H1 (cell line): ENCODE measurements around the gene MNAT1. TPM values are rescaled to one million over a fixed set of nuclear protein-coding genes. Genes with fewer than 3 reads are reported as not detected.

Source experiments
- CTCF ChIA-PET: fragments of 300-600 bp; sonication (Branson Sonifier 250); formaldehyde crosslinking; loops from one replicate; lab custom pipeline; 2021; ENCODE audit not compliant: partially characterized antibody; lab: Charles Lee
- POLR2A ChIA-PET: fragments of 300-600 bp; sonication (Branson Sonifier 250); formaldehyde crosslinking; loops from one replicate; lab custom pipeline; 2021; ENCODE audit warnings: inconsistent platforms; ENCODE audit not compliant: partially characterized antibody; lab: Charles Lee
- DNase-seq, 2 experiments: peaks; one replicate each; pipeline versions ENCODE4 v3.0.0 to v3.0.0-alpha.2; 2010 to 2022; ENCODE audit warnings: low spot score in 2 of 2, low read depth in 1 of 2, mixed read lengths in 1 of 2
- FAIRE-seq: peaks from 2 replicates; lab custom pipeline; 2011; peaks lifted over from hg19 to GRCh38; lab: Jason Lieb, UNC
- H2AFZ ChIP-seq: 2 replicates; pipeline ENCODE4 v1.8.1; 2012; ENCODE audit warnings: low read length, inconsistent platforms
- H2AK5ac ChIP-seq: 2 replicates; pipeline ENCODE4 v1.6.1; 2013; ENCODE audit warnings: low read depth, low read length
- H2BK120ac ChIP-seq: replicated peaks from 2 replicates; pipeline ENCODE3; 2013; ENCODE audit warnings: low read depth, low read length, inconsistent platforms
- H2BK12ac ChIP-seq: 2 replicates; pipeline ENCODE4 v1.6.1; 2013; ENCODE audit warnings: low read depth, low read length
- H2BK15ac ChIP-seq: 2 replicates; pipeline ENCODE4 v1.6.1; 2013; ENCODE audit warnings: low read length
- H2BK20ac ChIP-seq: 2 replicates; pipeline ENCODE4 v1.6.1; 2013; ENCODE audit warnings: low read length
- H2BK5ac ChIP-seq: 2 replicates; pipeline ENCODE4 v1.6.1; 2013; ENCODE audit warnings: low read depth, low read length
- H3K14ac ChIP-seq: 2 replicates; pipeline ENCODE4 v1.6.1; 2013; ENCODE audit warnings: inconsistent platforms; ENCODE audit not compliant: insufficient read length
- H3K18ac ChIP-seq: 2 replicates; pipeline ENCODE4 v1.6.1; 2013; ENCODE audit warnings: low read length; ENCODE audit errors: extremely low read depth
- H3K23ac ChIP-seq: 2 replicates; pipeline ENCODE4 v1.6.1; 2013; ENCODE audit warnings: inconsistent platforms; ENCODE audit not compliant: insufficient read length
- H3K23me2 ChIP-seq: 2 replicates; pipeline ENCODE4 v1.6.1; 2013; ENCODE audit warnings: low read depth, low read length
- H3K27ac ChIP-seq: 2 replicates; pipeline ENCODE4 v1.6.1; 2011; ENCODE audit warnings: low read depth, low read length, inconsistent platforms
- H3K27me3 ChIP-seq, 4 experiments: replicated peaks in 1 of 4; 1 replicate in 1 of 4; 2 replicates in 3 of 4; pipeline versions ENCODE4 v1.6.1 to v1.8.1; 2011 to 2013; ENCODE audit warnings: low read length in 3 of 4, mild to moderate bottlenecking in 3 of 4, inconsistent platforms in 2 of 4, mixed read lengths in 2 of 4, moderate library complexity in 1 of 4; ENCODE audit not compliant: control insufficient read depth in 3 of 4, insufficient read depth in 3 of 4; ENCODE audit errors: extremely low read depth in 1 of 4
- H3K36me3 ChIP-seq, 4 experiments: 2 replicates each; pipeline versions ENCODE4 v1.6.1 to v1.8.1; 2011 to 2013; ENCODE audit warnings: mild to moderate bottlenecking in 4 of 4, low read length in 3 of 4, moderate library complexity in 2 of 4, control low read depth in 1 of 4, inconsistent platforms in 1 of 4; ENCODE audit not compliant: insufficient read depth in 4 of 4, control insufficient read depth in 2 of 4
- H3K4ac ChIP-seq: replicated peaks from 2 replicates; pipeline ENCODE3; 2013; ENCODE audit warnings: low read length, low read depth, mixed read lengths, inconsistent platforms; ENCODE audit not compliant: insufficient read length
- H3K4me1 ChIP-seq, 4 experiments: replicated peaks in 1 of 4; 1 replicate in 1 of 4; 2 replicates in 3 of 4; pipeline versions ENCODE4 v1.6.1 to v1.8.1; 2011 to 2013; ENCODE audit warnings: low read length in 3 of 4, inconsistent platforms in 2 of 4, mixed read lengths in 1 of 4; ENCODE audit not compliant: insufficient read depth in 4 of 4, control insufficient read depth in 3 of 4
- H3K4me2 ChIP-seq, 2 experiments: 2 replicates each; pipeline versions ENCODE4 v1.6.1 to v1.8.1; 2011 to 2013; ENCODE audit warnings: low read depth in 2 of 2, low read length in 2 of 2, control low read depth in 1 of 2, inconsistent platforms in 1 of 2, mild to moderate bottlenecking in 1 of 2; ENCODE audit not compliant: insufficient read depth in 1 of 2
- H3K4me3 ChIP-seq, 4 experiments: fragments of 200-600, 300-600 bp in 1 of 4; sonication (generic), shearing (Covaris generic), sonication (Bioruptor Twin) in 1 of 4; 2 replicates each; pipeline versions ENCODE4 v1.5.1 to v1.8.1; 2011 to 2016; ENCODE audit warnings: low read length in 4 of 4, low read depth in 3 of 4, control low read depth in 2 of 4, inconsistent platforms in 2 of 4, mild to moderate bottlenecking in 2 of 4, mixed read lengths in 1 of 4, moderate library complexity in 1 of 4; ENCODE audit not compliant: insufficient read depth in 2 of 4; ENCODE audit errors: extremely low read depth in 1 of 4
- H3K56ac ChIP-seq: replicated peaks from 2 replicates; pipeline ENCODE3; 2013; ENCODE audit warnings: low read depth, mild to moderate bottlenecking, mixed read lengths, low read length, inconsistent platforms; ENCODE audit not compliant: insufficient read length
- H3K79me1 ChIP-seq: 2 replicates; pipeline ENCODE4 v1.6.1; 2013; ENCODE audit warnings: low read depth, low read length, control low read depth
- H3K79me2 ChIP-seq, 2 experiments: 2 replicates each; pipeline versions ENCODE4 v1.6.1 to v1.8.1; 2012 to 2013; ENCODE audit warnings: low read length in 2 of 2, mild to moderate bottlenecking in 2 of 2, inconsistent platforms in 1 of 2; ENCODE audit not compliant: insufficient read depth in 2 of 2, control insufficient read depth in 1 of 2
- H3K9ac ChIP-seq, 4 experiments: replicated peaks in 1 of 4; 1 replicate in 1 of 4; 2 replicates in 3 of 4; pipeline versions ENCODE4 v1.6.1 to v1.8.1; 2011 to 2013; ENCODE audit warnings: low read depth in 3 of 4, low read length in 3 of 4, control low read depth in 2 of 4, mild to moderate bottlenecking in 2 of 4, moderate library complexity in 2 of 4, inconsistent platforms in 1 of 4; ENCODE audit errors: extremely low read depth in 1 of 4
- H3K9me3 ChIP-seq, 2 experiments: 2 replicates each; pipeline versions ENCODE4 v1.6.1 to v1.8.1; 2012 to 2013; ENCODE audit warnings: mild to moderate bottlenecking in 2 of 2, moderate library complexity in 2 of 2, control low read depth in 1 of 2, inconsistent platforms in 1 of 2, low read depth in 1 of 2, low read length in 1 of 2, mixed read lengths in 1 of 2; ENCODE audit not compliant: insufficient read depth in 2 of 2
- H4K20me1 ChIP-seq, 2 experiments: replicated peaks in 1 of 2; 2 replicates each; pipeline versions ENCODE3 to v1.8.1; 2011 to 2013; ENCODE audit warnings: inconsistent platforms in 2 of 2, low read length in 2 of 2, mild to moderate bottlenecking in 1 of 2; ENCODE audit not compliant: insufficient read depth in 2 of 2, control insufficient read depth in 1 of 2
- H4K5ac ChIP-seq: 2 replicates; pipeline ENCODE4 v1.6.1; 2013; ENCODE audit warnings: low read length, low read depth, mixed read lengths, inconsistent platforms; ENCODE audit not compliant: insufficient read length
- H4K8ac ChIP-seq: 2 replicates; pipeline ENCODE4 v1.8.0; 2013; ENCODE audit warnings: mild to moderate bottlenecking, moderate library complexity, low read length, inconsistent platforms; ENCODE audit not compliant: insufficient read depth; ENCODE audit errors: extremely low read depth
- H4K91ac ChIP-seq: replicated peaks from 2 replicates; pipeline ENCODE3; 2013; ENCODE audit warnings: low read length, mixed read lengths, inconsistent platforms; ENCODE audit not compliant: insufficient read length
- BRCA1 ChIP-seq: IDR thresholded peaks from 2 replicates; pipeline ENCODE4 v1.6.1; 2012; ENCODE audit warnings: low read depth, low read length, improper control_type of control experiment
- CBX8 ChIP-seq: fragments of 300-800, 300-1000 bp; sonication (generic); IDR thresholded peaks from 2 replicates; pipeline ENCODE4 v1.7.1; 2016; ENCODE audit warnings: low read depth, low read length, borderline replicate concordance
- CEBPB ChIP-seq: IDR thresholded peaks from 2 replicates; pipeline ENCODE4 v1.6.1; 2012; ENCODE audit warnings: low read depth, low read length
- EGR1 ChIP-seq: IDR thresholded peaks from 2 replicates; pipeline ENCODE4 v1.6.1; 2011; ENCODE audit warnings: low read depth, low read length, borderline replicate concordance
- FOSL1 ChIP-seq: IDR thresholded peaks from 2 replicates; pipeline ENCODE4 v1.6.1; 2011; ENCODE audit warnings: mild to moderate bottlenecking, low read depth, low read length, moderate library complexity; ENCODE audit not compliant: insufficient read depth
- GTF2F1 ChIP-seq: IDR thresholded peaks from 2 replicates; pipeline ENCODE4 v1.6.1; 2012; ENCODE audit warnings: low read depth, low read length, improper control_type of control experiment, borderline replicate concordance
- KDM4A ChIP-seq: IDR thresholded peaks from one replicate; pipeline ENCODE4 v1.7.1; 2012; ENCODE audit warnings: low read depth, mild to moderate bottlenecking, moderate library complexity, low read length, inconsistent platforms; ENCODE audit not compliant: severe bottlenecking
- NANOG ChIP-seq: IDR thresholded peaks from 2 replicates; pipeline ENCODE4 v1.6.1; 2011; ENCODE audit warnings: low read length, low read depth, mild to moderate bottlenecking, inconsistent platforms; ENCODE audit not compliant: insufficient read depth, poor library complexity, severe bottlenecking
- POLR2AphosphoS5 ChIP-seq: IDR thresholded peaks from 2 replicates; pipeline ENCODE4 v1.6.1; 2011; ENCODE audit warnings: low read depth, low read length
- SUZ12 ChIP-seq: fragments of 200-600 bp; sonication (generic); IDR thresholded peaks from 2 replicates; pipeline ENCODE4 v1.6.1; 2012; ENCODE audit warnings: mild to moderate bottlenecking, inconsistent platforms, low read length, moderate library complexity, mixed read lengths
- TBP ChIP-seq: IDR thresholded peaks from 2 replicates; pipeline ENCODE4 v1.6.1; 2011; ENCODE audit warnings: low read depth, low read length, improper control_type of control experiment
- TCF12 ChIP-seq: IDR thresholded peaks from 2 replicates; pipeline ENCODE4 v1.6.1; 2011; ENCODE audit warnings: low read depth, mild to moderate bottlenecking, low read length
- TEAD4 ChIP-seq: IDR thresholded peaks from 2 replicates; pipeline ENCODE4 v1.6.1; 2012; ENCODE audit warnings: low read depth, low read length, inconsistent platforms, mixed read lengths
- USF2 ChIP-seq: IDR thresholded peaks from 2 replicates; pipeline ENCODE4 v1.6.1; 2011; ENCODE audit warnings: low read length, improper control_type of control experiment
- WGBS, 2 experiments: shearing (Covaris generic) in 1 of 2; methylation state at CpG; one replicate each; pipeline versions ENCODE4 v1.1.6 to v1.1.7; 2013 to 2015; ENCODE audit warnings: low lambda C conversion rate in 2 of 2, mixed read lengths in 2 of 2, inconsistent platforms in 1 of 2, low coverage in 1 of 2, missing lambda C conversion rate in 1 of 2; ENCODE audit not compliant: insufficient replicate concordance in 2 of 2, insufficient coverage in 1 of 2, insufficient read length in 1 of 2; ENCODE audit errors: extremely low coverage in 1 of 2, missing lambda C conversion rate in 1 of 2; 5-methylcytosine and 5-hydroxymethylcytosine counted together
- polyA plus RNA-seq, 7 experiments: library from polyadenylated mRNA; depleted of rRNA in 3 of 7; stranded (reverse) in 5 of 7; unstranded in 2 of 7; fragments of >200 nt in 5 of 7; fragments of 200-250 nt in 2 of 7; gene quantifications; 1 replicate in 5 of 7; 2 replicates in 1 of 7; 4 replicates in 1 of 7; pipeline versions ENCODE4 v1.2.1 to v1.2.3, GENCODE V29; 2011 to 2013; ENCODE audit warnings: missing spikeins in 2 of 7, mixed read lengths in 2 of 7
- total RNA-seq: library from RNA; stranded (reverse); fragmentation: NEBNext Ultra II Directional; extraction: Animal tissue kit (Norgen Biotek cat#: 25700); gene quantifications from 2 replicates; pipeline ENCODE4 v1.2.1, GENCODE V29; 2021

MNAT1 gene
- total and polyA plus RNA-seq, 2 of the 8 experiments (the other 6 are each of a cell fraction or from before 2014, with no cell fraction given): 34.7 to 52.1 TPM

- POLR2A ChIA-PET: no interaction called here
- Histone ChIP-seq H3K4me1 (no peaks in the 10 kb centered on the region), H3K27me3 (no peaks in the 10 kb centered on the region), H3K23me2 (no peaks in the 10 kb centered on the region), H3K4me2 (no peak overlapping the region), H2BK120ac (no peak overlapping the region), H3K14ac (no peak overlapping the region), H3K79me2 (no peaks in the 10 kb centered on the region), H2BK12ac (no peak overlapping the region), H2BK5ac (no peak overlapping the region), H2AFZ (no peak overlapping the region), H3K18ac (no peak overlapping the region), H3K23ac (no peak overlapping the region), H4K20me1 (no peaks in the 10 kb centered on the region), H4K8ac (no peak overlapping the region), H4K91ac (no peak overlapping the region), H3K56ac (no peak overlapping the region), H3K9ac (no peak overlapping the region), H3K27ac (no peak overlapping the region), H2BK15ac (no peak overlapping the region), H3K36me3 (peaks cover 0 to 4% (median 0%) of the 10 kb centered on the region in 4 experiments; a peak in 2 of 8 replicates), H2BK20ac (no peak overlapping the region), H3K9me3 (no peaks in the 10 kb centered on the region), H4K5ac (no peak overlapping the region), H3K4ac (no peak overlapping the region), H3K79me1 (no peaks in the 10 kb centered on the region), H2AK5ac (no peak overlapping the region), H3K4me3 (no peak overlapping the region)
- no peak for DNase-seq
- no peak for FAIRE-seq
- CTCF ChIA-PET: interaction anchor here (0.9 kb wide), 1 partner anchor 195 kb away, joined by 3 read pairs; no protein-coding TSS in a partner anchor
- 93% methylated on average over 4 of the region's 4 CpGs; no CpG with 5 or more reads in 1 of the 2 experiments for WGBS, 2 experiments
- no peak for TF ChIP-seq NANOG
- TF ChIP-seq CBX8: no peak
- TF ChIP-seq FOSL1: no peak
- TF ChIP-seq KDM4A: no peak
- no peak for TF ChIP-seq EGR1
- no peak for TF ChIP-seq BRCA1
- no peak for TF ChIP-seq TBP
- TF ChIP-seq POLR2AphosphoS5: no peak
- no peak for TF ChIP-seq SUZ12
- TF ChIP-seq USF2: no peak
- TF ChIP-seq GTF2F1: no peak
- no peak for TF ChIP-seq CEBPB
- TF ChIP-seq TEAD4: no peak
- no peak for TF ChIP-seq TCF12
Observed at GRCh38 chr14:60819575-60819974, 85.0 kb downstream of the MNAT1 start.
